ENCODE measurements around the gene PTPRH. TPM values are rescaled to one million over a fixed set of nuclear protein-coding genes. Genes with fewer than 3 reads are reported as not detected.

PTPRH gene
- total and polyA plus RNA-seq, 10 donors: 6.5 to 97.9 (median 48.9) TPM

DNA sequence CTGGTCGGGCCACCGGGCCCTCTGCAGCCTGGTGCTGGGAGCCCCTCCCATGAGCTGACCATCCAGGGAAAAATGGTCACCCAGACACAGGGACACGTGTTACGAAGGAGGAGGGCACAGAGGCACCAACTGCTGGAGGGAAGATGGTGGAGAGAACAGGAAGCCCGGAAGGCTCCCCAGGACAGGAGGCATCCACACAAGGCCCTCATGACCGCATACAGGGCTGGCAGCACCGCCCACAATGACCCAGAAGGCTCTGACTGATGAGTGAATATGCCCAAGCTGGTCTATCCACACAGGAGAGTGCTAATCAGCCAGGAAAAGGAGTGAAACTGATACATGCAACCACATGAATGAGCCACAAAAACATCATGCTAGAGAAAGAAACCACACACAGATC is 33.2 kb upstream of the PTPRH start:
- whole genome bisulfite sequencing, 5 donors: 86 to 92% (median 87%) methylated on average over 7 of the region's 7 CpGs
- H3K36me3 ChIP-seq: peaks cover 22 to 100% (median 96%) of the 10 kb centered on the region in 6 donors
- intact Hi-C loops (cut with DNase I; ENCODE audit: low total_unique reads): no loop called here
- peaks cover 0 to 13% (median 9%) of the 10 kb centered on the region in 6 donors for H3K4me1 ChIP-seq
- no peaks in the 10 kb centered on the region for H3K27me3 ChIP-seq (replicated peaks in 1 of 7)
- peak; percentile 47 for DNase-seq
- H3K27ac ChIP-seq: no peak overlapping the region
- H3K4me3 ChIP-seq: no peak overlapping the region
- H3K9me3 ChIP-seq: no peaks in the 10 kb centered on the region
- TF ChIP-seq CTCF (IDR thresholded peaks at IDR 0.05 in 8 of 11, conservative IDR thresholded peaks at IDR 0.05 in 3 of 11): no peak
- no peak for TF ChIP-seq POLR2AphosphoS5 (IDR thresholded peaks at IDR 0.05)
- TF ChIP-seq POLR2A (IDR thresholded peaks at IDR 0.05): no peak

- peaks cover 23 to 100% (median 99%) of the 10 kb centered on the region in 6 donors for H3K36me3 ChIP-seq
These were observed 32.7 kb upstream of the PTPRH start for GRCh38 chr19:55241935-55242464.

GRCh38 chr19:55241143-55241934 is 32.0 kb upstream of the PTPRH start:
- TF ChIP-seq POLR2AphosphoS5 (IDR thresholded peaks at IDR 0.05) (peak in 1 of 3 donors; percentile 54), POLR2A (IDR thresholded peaks at IDR 0.05) (no peak)
- DNase-seq: peak; percentile 63
- Histone ChIP-seq H3K4me3 (no peak overlapping the region), H3K27ac (no peak overlapping the region), H3K36me3 (peaks cover 23 to 100% (median 99%) of the 10 kb centered on the region in 6 donors), H3K4me1 (peaks cover 0 to 1% (median 0%) of the 10 kb centered on the region in 6 donors), H3K9me3 (no peaks in the 10 kb centered on the region), H3K27me3 (replicated peaks in 1 of 7) (no peaks in the 10 kb centered on the region)
- WGBS, 5 donors: 90 to 95% (median 93%) methylated on average over 29 to 37 of the region's 37 CpGs
- intact Hi-C loops (cut with DNase I; ENCODE audit: low total_unique reads): no loop called here

More at GRCh38 chr19:55241935-55242464, 32.7 kb upstream of the PTPRH start:
- TF ChIP-seq POLR2AphosphoS5 (IDR thresholded peaks at IDR 0.05): peak in 2 of 3 donors; percentile 13 to 23
- TF ChIP-seq CTCF (IDR thresholded peaks at IDR 0.05 in 8 of 11, conservative IDR thresholded peaks at IDR 0.05 in 3 of 11): no peak
- DNase-seq: no peak
- no peaks in the 10 kb centered on the region for H3K27me3 ChIP-seq (replicated peaks in 1 of 7)
- H3K4me3 ChIP-seq: no peak overlapping the region
- 86 to 95% (median 93%) methylated on average over 11 to 16 of the region's 16 CpGs for WGBS, 5 donors
- intact Hi-C loops (cut with DNase I; ENCODE audit: low total_unique reads): no loop called here
- peaks cover 0 to 8% (median 4%) of the 10 kb centered on the region in 6 donors for H3K4me1 ChIP-seq
- no peak overlapping the region for H3K27ac ChIP-seq
- no peaks in the 10 kb centered on the region for H3K9me3 ChIP-seq

DNA sequence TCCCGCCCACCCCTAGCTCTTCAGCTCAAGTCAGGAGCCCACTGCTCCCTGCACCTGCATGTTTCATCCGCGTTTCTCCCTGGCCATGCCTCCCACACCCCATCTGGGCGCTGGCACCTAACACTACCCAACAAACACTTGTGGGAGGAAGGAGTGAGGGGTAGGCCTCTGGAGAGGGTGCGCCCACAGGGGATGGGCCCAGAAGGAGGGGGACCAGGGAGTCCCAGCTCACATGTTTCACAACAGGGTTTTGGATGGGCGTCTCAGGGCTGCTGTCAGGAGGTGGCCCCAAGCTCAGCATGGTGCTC is 31.4 kb upstream of the PTPRH start:
- Histone ChIP-seq H3K27me3 (replicated peaks in 1 of 7) (no peaks in the 10 kb centered on the region), H3K9me3 (no peaks in the 10 kb centered on the region), H3K36me3 (peaks cover 23 to 100% (median 99%) of the 10 kb centered on the region in 6 donors), H3K27ac (no peak overlapping the region), H3K4me1 (no peaks in the 10 kb centered on the region), H3K4me3 (no peak overlapping the region)
- intact Hi-C loops (cut with DNase I; ENCODE audit: low total_unique reads): no loop called here
- TF ChIP-seq CTCF (IDR thresholded peaks at IDR 0.05 in 8 of 11, conservative IDR thresholded peaks at IDR 0.05 in 3 of 11): no peak
- TF ChIP-seq POLR2AphosphoS5 (IDR thresholded peaks at IDR 0.05): no peak
- no peak for TF ChIP-seq POLR2A (IDR thresholded peaks at IDR 0.05)
- 93 to 95% (median 95%) methylated on average over 6 of the region's 6 CpGs for WGBS, 5 donors
- peak; percentile 30 for DNase-seq

All from spleen (tissue), 11 donors.